Measurements from ENCODE around the gene TBCD.

DNA sequence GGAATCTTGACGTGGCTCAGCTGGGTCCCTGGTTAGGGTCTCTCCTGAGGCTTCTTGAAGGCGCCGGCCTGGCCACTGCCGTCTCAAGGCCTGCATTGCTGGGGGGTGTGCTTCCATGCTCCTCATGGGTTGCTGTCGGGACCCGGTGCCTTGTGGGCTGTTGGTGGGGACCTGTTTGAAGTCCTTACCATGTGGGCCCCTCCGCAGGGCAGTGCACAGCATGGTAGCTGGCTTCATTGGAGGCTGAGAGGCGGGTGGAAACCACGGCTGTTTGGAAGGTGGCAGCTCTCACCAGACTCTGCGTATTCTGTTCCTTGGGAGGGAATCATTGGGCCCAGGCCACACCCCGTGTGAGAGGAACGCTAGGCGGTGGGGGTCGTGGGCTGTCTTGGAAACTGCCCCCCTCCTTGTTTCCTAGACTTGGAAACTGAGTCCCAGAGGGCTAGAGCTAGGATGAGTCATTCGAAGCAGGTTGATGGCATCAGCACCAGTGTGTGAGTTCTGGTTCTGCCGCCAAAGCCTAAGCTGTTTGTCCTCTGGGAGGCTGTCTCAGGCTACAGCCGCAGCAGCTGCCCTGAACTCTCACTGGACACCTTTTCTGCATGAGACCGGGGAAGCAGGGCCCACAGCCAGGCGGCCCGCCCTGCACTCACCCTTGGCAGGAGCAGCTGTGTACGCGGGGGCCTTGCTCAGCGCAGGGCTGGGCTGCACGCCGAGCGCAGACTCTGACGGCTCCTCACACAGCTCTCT lies 52.8 kb downstream of the TBCD start:
- TF ChIP-seq ZSCAN29 (IDR thresholded peaks at IDR 0.05) (no peak), CTCF (IDR thresholded peaks at IDR 0.05 in 2 of 3, conservative IDR thresholded peaks at IDR 0.05 in 1 of 3; ENCODE audit: insufficient read depth in 2 of 3, low read depth in 1 of 3, low read length in 3 of 3) (no peak), ETV6 (IDR thresholded peaks at IDR 0.05; ENCODE audit: borderline replicate concordance in 1 of 2, low read depth in 2 of 2, low read length in 1 of 2) (no peak), ETV6 (CRISPR knock-in tag; IDR thresholded peaks at IDR 0.05; ENCODE audit: borderline replicate concordance) (no peak), POLR2A (conservative IDR thresholded peaks at IDR 0.05) (no peak), EP300 (IDR thresholded peaks at IDR 0.05; ENCODE audit: low read length) (no peak), KAT7 (CRISPR knock-in tag; IDR thresholded peaks at IDR 0.05; ENCODE audit: borderline replicate concordance) (no peak)
